ENCODE measurements around the gene REEP3.

REEP3 gene

GRCh38 chr10:63543576-63543962 lies 22.4 kb downstream of the REEP3 start:
- POLR2A ChIA-PET, result no interaction called here
- no peaks in the 10 kb centered on the region for H3K36me3 ChIP-seq (ENCODE audit: control insufficient read depth in 2 of 2, insufficient read depth in 1 of 2, low read length in 2 of 2)
- H3K4me1 ChIP-seq (ENCODE audit: control insufficient read depth, insufficient read depth, low read length), result peaks cover 8% of the 10 kb centered on the region; the same call in 1 of the 2 replicates
- H3K4me3 ChIP-seq (ENCODE audit: low read depth, low read length), result no peak overlapping the region
- no peak overlapping the region for H3K27ac ChIP-seq (ENCODE audit: extremely low read depth, low read depth, low read length)
- CTCF ChIA-PET, result no interaction called here
- H3K9me3 ChIP-seq (ENCODE audit: control insufficient read depth, insufficient read depth, low read depth, low read length), result no peaks in the 10 kb centered on the region
- no peak for TF ChIP-seq KLF7 (tag by site-specific recombination; IDR thresholded peaks at IDR 0.05; ENCODE audit: borderline replicate concordance)
- no peak for TF ChIP-seq ZNF449 (tag by site-specific recombination; IDR thresholded peaks at IDR 0.05)
- TF ChIP-seq, protein P1, sequence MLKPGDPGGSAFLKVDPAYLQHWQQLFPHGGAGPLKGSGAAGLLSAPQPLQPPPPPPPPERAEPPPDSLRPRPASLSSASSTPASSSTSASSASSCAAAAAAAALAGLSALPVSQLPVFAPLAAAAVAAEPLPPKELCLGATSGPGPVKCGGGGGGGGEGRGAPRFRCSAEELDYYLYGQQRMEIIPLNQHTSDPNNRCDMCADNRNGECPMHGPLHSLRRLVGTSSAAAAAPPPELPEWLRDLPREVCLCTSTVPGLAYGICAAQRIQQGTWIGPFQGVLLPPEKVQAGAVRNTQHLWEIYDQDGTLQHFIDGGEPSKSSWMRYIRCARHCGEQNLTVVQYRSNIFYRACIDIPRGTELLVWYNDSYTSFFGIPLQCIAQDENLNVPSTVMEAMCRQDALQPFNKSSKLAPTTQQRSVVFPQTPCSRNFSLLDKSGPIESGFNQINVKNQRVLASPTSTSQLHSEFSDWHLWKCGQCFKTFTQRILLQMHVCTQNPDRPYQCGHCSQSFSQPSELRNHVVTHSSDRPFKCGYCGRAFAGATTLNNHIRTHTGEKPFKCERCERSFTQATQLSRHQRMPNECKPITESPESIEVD (tag by site-specific recombination; IDR thresholded peaks at IDR 0.05), result peak; percentile 25; the same call in 1 of the 2 replicates

DNA sequence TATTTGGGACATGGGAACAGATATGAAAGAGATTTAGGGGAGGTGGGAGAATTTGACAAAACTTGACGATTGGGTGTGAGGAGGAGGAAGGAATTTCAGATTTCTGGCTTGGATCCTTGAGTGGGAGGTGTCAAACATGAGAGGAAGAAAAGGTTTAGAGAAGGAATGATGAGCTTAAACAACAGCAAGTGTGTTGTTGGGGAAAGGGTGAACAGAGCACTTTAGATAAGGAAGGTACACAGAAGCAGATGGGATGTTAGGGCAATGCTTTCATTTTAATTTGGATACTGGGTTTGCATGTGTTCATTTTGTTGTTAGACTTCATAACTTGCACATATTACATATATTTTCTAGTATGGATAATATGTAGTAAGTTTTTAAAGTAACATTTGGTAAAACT lies 23.2 kb downstream of the REEP3 start:
- Histone ChIP-seq H3K4me3 (ENCODE audit: low read depth, low read length) (no peak overlapping the region), H3K27ac (ENCODE audit: extremely low read depth, low read depth, low read length) (no peak overlapping the region), H3K9me3 (ENCODE audit: control insufficient read depth, insufficient read depth, low read depth, low read length) (no peaks in the 10 kb centered on the region), H3K36me3 (ENCODE audit: control insufficient read depth in 2 of 2, insufficient read depth in 1 of 2, low read length in 2 of 2) (no peaks in the 10 kb centered on the region), H3K4me1 (ENCODE audit: control insufficient read depth, insufficient read depth, low read length) (peaks cover 8% of the 10 kb centered on the region; the same call in 1 of the 2 replicates)
- peak; percentile 42 for TF ChIP-seq EGR2 (tag by site-specific recombination; IDR thresholded peaks at IDR 0.05; ENCODE audit: low read depth)
- no peak for TF ChIP-seq ZNF341 (tag by site-specific recombination; IDR thresholded peaks at IDR 0.05; ENCODE audit: low read depth)
- no peak for TF ChIP-seq ZNF561 (tag by site-specific recombination; IDR thresholded peaks at IDR 0.05; ENCODE audit: borderline replicate concordance)
- TF ChIP-seq ZSCAN16 (tag by site-specific recombination; IDR thresholded peaks at IDR 0.05), result peak; percentile 93
- peak; percentile 28; the same call in 1 of the 2 replicates for TF ChIP-seq ZFHX2 (tag by site-specific recombination; conservative IDR thresholded peaks at IDR 0.05)
- ChIA-PET POLR2A (interaction anchor here (0.6 kb wide), 1 partner anchor 216 kb away, joined by 4 read pairs; no protein-coding TSS in a partner anchor), CTCF (no interaction called here)

- TF ChIP-seq SCRT2 (tag by site-specific recombination; IDR thresholded peaks at IDR 0.05) (peak; percentile 53), ZFP69B (tag by site-specific recombination; IDR thresholded peaks at IDR 0.05) (no peak)
- ChIA-PET POLR2A (no interaction called here), CTCF (no interaction called here)
- H3K27ac ChIP-seq (ENCODE audit: extremely low read depth, low read depth, low read length), result no peak overlapping the region
- H3K4me1 ChIP-seq (ENCODE audit: control insufficient read depth, insufficient read depth, low read length), result peaks cover 8% of the 10 kb centered on the region; the same call in 1 of the 2 replicates
- H3K4me3 ChIP-seq (ENCODE audit: low read depth, low read length), result no peak overlapping the region
- H3K36me3 ChIP-seq (ENCODE audit: control insufficient read depth in 2 of 2, insufficient read depth in 1 of 2, low read length in 2 of 2), result no peaks in the 10 kb centered on the region
- H3K9me3 ChIP-seq (ENCODE audit: control insufficient read depth, insufficient read depth, low read depth, low read length), result no peaks in the 10 kb centered on the region
Observed at GRCh38 chr10:63547628-63548360, 26.6 kb downstream of the REEP3 start.

DNA sequence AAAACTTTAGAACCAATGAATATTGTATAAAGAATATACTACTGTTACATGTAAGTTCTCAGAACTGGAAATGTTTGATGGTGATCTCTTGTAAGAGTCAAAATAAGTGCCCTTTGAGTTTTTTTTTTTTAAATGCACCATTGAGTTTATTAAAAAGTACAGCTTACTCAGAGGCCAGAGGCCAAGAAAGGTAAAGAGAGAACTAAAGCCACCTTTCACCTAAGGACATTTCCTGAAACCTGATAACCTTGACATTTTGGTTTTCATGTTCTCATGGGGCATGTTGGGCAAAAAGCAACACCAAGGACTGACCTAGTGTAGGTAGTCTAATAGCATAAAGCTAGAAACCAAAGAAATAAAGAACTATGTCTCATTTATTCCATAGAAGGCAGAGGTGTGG lies 27.7 kb downstream of the REEP3 start:
- CTCF ChIA-PET, result interaction anchor here (0.6 to 1.4 kb wide), 4 partner anchors 27 to 1057 kb away, joined by 3 to 6 read pairs (median 3); partner anchors contain the start of gene REEP3
- Histone ChIP-seq H3K36me3 (ENCODE audit: control insufficient read depth in 2 of 2, insufficient read depth in 1 of 2, low read length in 2 of 2) (no peaks in the 10 kb centered on the region), H3K4me1 (ENCODE audit: control insufficient read depth, insufficient read depth, low read length) (peaks cover 6% of the 10 kb centered on the region; the same call in 1 of the 2 replicates), H3K4me3 (ENCODE audit: low read depth, low read length) (no peak overlapping the region), H3K27ac (ENCODE audit: extremely low read depth, low read depth, low read length) (no peak overlapping the region), H3K9me3 (ENCODE audit: control insufficient read depth, insufficient read depth, low read depth, low read length) (no peaks in the 10 kb centered on the region)
- POLR2A ChIA-PET, result no interaction called here
- TF ChIP-seq YY2 (tag by site-specific recombination; IDR thresholded peaks at IDR 0.05), result no peak
- TF ChIP-seq ZNF514 (tag by site-specific recombination; IDR thresholded peaks at IDR 0.05), result no peak
- TF ChIP-seq ZNF747 (tag by site-specific recombination; IDR thresholded peaks at IDR 0.05), result no peak
- TF ChIP-seq KLF10 (tag by site-specific recombination; IDR thresholded peaks at IDR 0.05), result no peak
- TF ChIP-seq PRDM2 (tag by site-specific recombination; IDR thresholded peaks at IDR 0.05; ENCODE audit: borderline replicate concordance), result no peak
- TF ChIP-seq WT1 (tag by site-specific recombination; IDR thresholded peaks at IDR 0.05), result no peak
- TF ChIP-seq, protein P2, sequence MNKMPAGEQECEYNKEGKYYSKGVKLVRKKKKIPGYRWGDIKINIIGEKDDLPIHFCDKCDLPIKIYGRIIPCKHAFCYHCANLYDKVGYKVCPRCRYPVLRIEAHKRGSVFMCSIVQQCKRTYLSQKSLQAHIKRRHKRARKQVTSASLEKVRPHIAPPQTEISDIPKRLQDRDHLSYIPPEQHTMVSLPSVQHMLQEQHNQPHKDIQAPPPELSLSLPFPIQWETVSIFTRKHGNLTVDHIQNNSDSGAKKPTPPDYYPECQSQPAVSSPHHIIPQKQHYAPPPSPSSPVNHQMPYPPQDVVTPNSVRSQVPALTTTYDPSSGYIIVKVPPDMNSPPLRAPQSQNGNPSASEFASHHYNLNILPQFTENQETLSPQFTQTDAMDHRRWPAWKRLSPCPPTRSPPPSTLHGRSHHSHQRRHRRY (tag by site-specific recombination; IDR thresholded peaks at IDR 0.05), result no peak
